Measurements from ENCODE around the gene SCGB3A2. TPM values are rescaled to one million over a fixed set of nuclear protein-coding genes. Genes with fewer than 3 reads are reported as not detected.

Gene SCGB3A2
- total RNA-seq (2014; rRNA removed) (0.51 TPM in 1 of 2 replicates, not detected in the other), Bru-seq, nascent RNA (percentile 14 among the genes with signal in this experiment), BruChase-seq, experiment 1, labeled RNA remaining after a 6-hour chase (percentile 18 among the genes with signal in this experiment), BruChase-seq, experiment 2, labeled RNA remaining after a 2-hour chase (percentile 21 among the genes with signal in this experiment)
- long read RNA-seq = 0 reads

- Histone ChIP-seq H3F3A (ENCODE audit: low read length, unreplicated experiment) (no peaks in the 10 kb centered on the region), H3K27ac (ENCODE audit: low read length) (no peak within 1 kb of the TSS), H3K79me2 (ENCODE audit: low read length) (no peaks in the 10 kb centered on the region), H2AFZ (ENCODE audit: low read length) (no peak within 1 kb of the TSS), H4K20me1 (ENCODE audit: low read length) (no peaks in the 10 kb centered on the region), H3K4me2 (ENCODE audit: low read length) (no peak within 1 kb of the TSS), H3K9ac (ENCODE audit: low read length) (no peak within 1 kb of the TSS), H3K4me1 (ENCODE audit: insufficient read depth, low read length) (peaks cover 16% of the 10 kb centered on the region), H3K9me3 (ENCODE audit: low read length) (no peaks in the 10 kb centered on the region), H3K27me3 (ENCODE audit: low read length) (no peaks in the 10 kb centered on the region), H3K9me2 (replicated peaks; ENCODE audit: low read length) (no peaks in the 10 kb centered on the region), H3K4me3 (ENCODE audit: low read length) (no peak within 1 kb of the TSS), H3K36me3 (ENCODE audit: low read depth, low read length) (peaks cover 11% of the 10 kb centered on the region; the same call in 1 of the 2 replicates)
- no peak for ATAC-seq
- intact Hi-C loops (cut with micrococcal nuclease) = no loop called here
- DNase-seq = no peak
- ChIA-PET POLR2A (ENCODE audit: unreplicated experiment) (no interaction called here), CTCF (no interaction called here)
- TF ChIP-seq CTCF (conservative IDR thresholded peaks at IDR 0.05; ENCODE audit: low read depth, low read length) = no peak
- no peak for TF ChIP-seq EZH2phosphoT487 (IDR thresholded peaks at IDR 0.05; ENCODE audit: borderline replicate concordance, low read length)
- TF ChIP-seq EZH2 (IDR thresholded peaks at IDR 0.05; ENCODE audit: low read length, unreplicated experiment) = no peak
- BruUV-seq (replicated peaks) = no TSS peak
Measured at GRCh38 chr5:147878066-147878759, at the start of gene SCGB3A2. Gene SCGB3A2 (plus strand): TSS chr5:147878711. CDS start chr5:147878804, 93 bp downstream.

- DNase-seq = no peak
- BruUV-seq (replicated peaks) = no TSS peak
- intact Hi-C loops (cut with micrococcal nuclease) = no loop called here
- POLR2A ChIA-PET (ENCODE audit: unreplicated experiment) = interaction anchor here (0.6 kb wide), 2 partner anchors 105 to 226 kb away, joined by 3 to 5 read pairs; no protein-coding TSS in a partner anchor
- Histone ChIP-seq H3K9me3 (ENCODE audit: low read length) (no peaks in the 10 kb centered on the region), H3K9ac (ENCODE audit: low read length) (no peak overlapping the region), H3K27me3 (ENCODE audit: low read length) (no peaks in the 10 kb centered on the region), H3K9me2 (replicated peaks; ENCODE audit: low read length) (no peaks in the 10 kb centered on the region), H3K4me3 (ENCODE audit: low read length) (no peak overlapping the region), H2AFZ (ENCODE audit: low read length) (no peak overlapping the region), H3K27ac (ENCODE audit: low read length) (no peak overlapping the region), H3F3A (ENCODE audit: low read length, unreplicated experiment) (no peaks in the 10 kb centered on the region), H3K36me3 (ENCODE audit: low read depth, low read length) (no peaks in the 10 kb centered on the region), H3K4me1 (ENCODE audit: insufficient read depth, low read length) (peaks cover 8% of the 10 kb centered on the region), H3K4me2 (ENCODE audit: low read length) (no peak overlapping the region), H4K20me1 (ENCODE audit: low read length) (no peaks in the 10 kb centered on the region), H3K79me2 (ENCODE audit: low read length) (no peaks in the 10 kb centered on the region)
- TF ChIP-seq EZH2phosphoT487 (IDR thresholded peaks at IDR 0.05; ENCODE audit: borderline replicate concordance, low read length) (no peak), EZH2 (IDR thresholded peaks at IDR 0.05; ENCODE audit: low read length, unreplicated experiment) (no peak), CTCF (conservative IDR thresholded peaks at IDR 0.05; ENCODE audit: low read depth, low read length) (no peak)
- ATAC-seq = no peak
- CTCF ChIA-PET = no interaction called here
Measured at GRCh38 chr5:147830035-147830434, 48.5 kb upstream of the SCGB3A2 start.

GRCh38 chr5:147831465-147831864 lies 47.0 kb upstream of the SCGB3A2 start, which contains the start of gene SPINK1:
Gene SPINK1 (minus strand): TSS chr5:147831671. CDS start chr5:147831577, 94 bp downstream.
- Histone ChIP-seq H3K9me2 (replicated peaks; ENCODE audit: low read length) (no peaks in the 10 kb centered on the region), H3K9ac (ENCODE audit: low read length) (no peak within 1 kb of the TSS), H3K79me2 (ENCODE audit: low read length) (no peaks in the 10 kb centered on the region), H3K4me3 (ENCODE audit: low read length) (no peak within 1 kb of the TSS), H3K9me3 (ENCODE audit: low read length) (no peaks in the 10 kb centered on the region), H3K4me2 (ENCODE audit: low read length) (no peak within 1 kb of the TSS), H3K27me3 (ENCODE audit: low read length) (no peaks in the 10 kb centered on the region), H3F3A (ENCODE audit: low read length, unreplicated experiment) (no peaks in the 10 kb centered on the region), H3K36me3 (ENCODE audit: low read depth, low read length) (no peaks in the 10 kb centered on the region), H3K27ac (ENCODE audit: low read length) (no peak within 1 kb of the TSS), H2AFZ (ENCODE audit: low read length) (no peak within 1 kb of the TSS), H4K20me1 (ENCODE audit: low read length) (no peaks in the 10 kb centered on the region), H3K4me1 (ENCODE audit: insufficient read depth, low read length) (peaks cover 19% of the 10 kb centered on the region)
- no TSS peak for BruUV-seq (replicated peaks)
- TF ChIP-seq EZH2 (IDR thresholded peaks at IDR 0.05; ENCODE audit: low read length, unreplicated experiment) (no peak), EZH2phosphoT487 (IDR thresholded peaks at IDR 0.05; ENCODE audit: borderline replicate concordance, low read length) (no peak), CTCF (conservative IDR thresholded peaks at IDR 0.05; ENCODE audit: low read depth, low read length) (no peak)
- no peak for DNase-seq
- POLR2A ChIA-PET (ENCODE audit: unreplicated experiment) = no interaction called here
- intact Hi-C loops (cut with micrococcal nuclease) = no loop called here
- CTCF ChIA-PET = no interaction called here
- no peak for ATAC-seq

Data from PC-3 (cell line).